WTC11 (cell line): ENCODE measurements around the gene KAT8. TPM values are rescaled to one million over a fixed set of nuclear protein-coding genes. Genes with fewer than 3 reads are reported as not detected.
"Not testable (repeated sequence)": the region's sequence is repeated elsewhere in the genome, so short reads cannot be mapped to it uniquely, and the experiment has no call there.

Experiments
- ATAC-seq: fragments of 200-7000 bp; cut with Tn5 transposase; 2 replicates; pipeline ENCODE4 v1.10.0; 2021; ENCODE audit warnings: mild to moderate bottlenecking, moderate library complexity
- CTCF ChIA-PET: fragments of 300-600 bp; sonication (Branson Sonifier 250); formaldehyde crosslinking; loops from one replicate; lab custom pipeline; 2021; ENCODE audit warnings: antibody characterized with exemption; lab: Charles Lee
- POLR2A ChIA-PET: fragments of 350-600 bp; sonication (Branson Sonifier 250); formaldehyde crosslinking; loops from one replicate; lab custom pipeline; 2021; ENCODE audit warnings: antibody characterized with exemption; lab: Charles Lee
- DNase-seq: peaks from one replicate; pipeline ENCODE4 v3.0.0; 2021; ENCODE audit warnings: low spot score
- H3K27ac Mint-ChIP-seq: 2 replicates; pipeline ENCODE4 v1.8.0; 2021; ENCODE audit warnings: mixed read lengths
- H3K27me3 Mint-ChIP-seq: 2 replicates; pipeline ENCODE4 v1.8.0; 2021; ENCODE audit warnings: low read depth, mild to moderate bottlenecking, moderate library complexity, mixed read lengths
- H3K36me3 Mint-ChIP-seq: 2 replicates; pipeline ENCODE4 v1.8.0; 2021; ENCODE audit warnings: mixed read lengths
- H3K4me1 Mint-ChIP-seq: 2 replicates; pipeline ENCODE4 v1.8.0; 2022; ENCODE audit warnings: mixed read lengths
- H3K4me3 Mint-ChIP-seq: 2 replicates; pipeline ENCODE4 v1.8.0; 2021; ENCODE audit warnings: mild to moderate bottlenecking, moderate library complexity, mixed read lengths
- H3K9me3 Mint-ChIP-seq: 2 replicates; pipeline ENCODE4 v1.8.0; 2021; ENCODE audit warnings: mixed read lengths
- FOXP1 ChIP-seq: sonication (generic); formaldehyde crosslinking; IDR thresholded peaks from 2 replicates; pipeline ENCODE4 v1.8.0; 2022; ENCODE audit warnings: missing genetic modification reagents, mild to moderate bottlenecking, moderate library complexity, borderline replicate concordance
- JAZF1 ChIP-seq: fragments of 250-450 bp; sonication (Bioruptor Pico); IDR thresholded peaks from 2 replicates; pipeline ENCODE4 v1.9.0; 2021; ENCODE audit warnings: moderate library complexity, mild to moderate bottlenecking, inconsistent platforms
- MXD4 ChIP-seq: fragments of 250-450 bp; sonication (Bioruptor Pico); IDR thresholded peaks from 2 replicates; pipeline ENCODE4 v1.8.0; 2021; ENCODE audit warnings: mild to moderate bottlenecking, moderate library complexity, borderline replicate concordance
- OVOL2 ChIP-seq: fragments of 250-450 bp; sonication (Bioruptor Pico); IDR thresholded peaks from 2 replicates; pipeline ENCODE4 v1.9.0; 2021; ENCODE audit warnings: mild to moderate bottlenecking, borderline replicate concordance
- TEAD1 ChIP-seq: sonication (generic); formaldehyde crosslinking; IDR thresholded peaks from 2 replicates; pipeline ENCODE4 v1.8.0; 2022; ENCODE audit warnings: mild to moderate bottlenecking, missing genetic modification reagents
- TP53 ChIP-seq: sonication (generic); formaldehyde crosslinking; IDR thresholded peaks from 2 replicates; pipeline ENCODE4 v1.8.1; 2023; ENCODE audit warnings: mild to moderate bottlenecking, missing genetic modification reagents
- ZNF671 ChIP-seq: fragments of 250-450 bp; sonication (Bioruptor Pico); IDR thresholded peaks from 2 replicates; pipeline ENCODE4 v1.8.0; 2021; ENCODE audit warnings: mild to moderate bottlenecking
- total RNA-seq: library from RNA; stranded (reverse); gene quantifications from 3 replicates; pipeline ENCODE4 v1.2.3, GENCODE V29; 2021
- TF ChIP-seq, protein P1 (sequence below): fragments of 250-450 bp; sonication (Bioruptor Pico); IDR thresholded peaks from 2 replicates; pipeline ENCODE4 v1.9.0; 2021; ENCODE audit warnings: mild to moderate bottlenecking, borderline replicate concordance
- TF ChIP-seq, protein P2 (sequence below): fragments of 200-600 bp; IDR thresholded peaks from 2 replicates; pipeline ENCODE4 v1.8.0; 2022; ENCODE audit warnings: antibody characterized with exemption
- TF ChIP-seq, protein P3 (sequence below): fragments of 250-450 bp; sonication (Bioruptor Pico); IDR thresholded peaks from 2 replicates; pipeline ENCODE4 v1.9.0; 2021; ENCODE audit warnings: mild to moderate bottlenecking
- TF ChIP-seq, protein P4 (sequence below): sonication (generic); formaldehyde crosslinking; IDR thresholded peaks from 2 replicates; pipeline ENCODE4 v1.8.0; 2023; ENCODE audit warnings: missing genetic modification reagents, mild to moderate bottlenecking, borderline replicate concordance
- TF ChIP-seq, protein P5 (sequence below): sonication (generic); formaldehyde crosslinking; IDR thresholded peaks from 2 replicates; pipeline ENCODE4 v1.8.1; 2023; ENCODE audit warnings: mild to moderate bottlenecking, missing genetic modification reagents, borderline replicate concordance

The KAT8 gene
- total RNA-seq, 1 experiment from 2014 or later: 70.8 TPM

DNA sequence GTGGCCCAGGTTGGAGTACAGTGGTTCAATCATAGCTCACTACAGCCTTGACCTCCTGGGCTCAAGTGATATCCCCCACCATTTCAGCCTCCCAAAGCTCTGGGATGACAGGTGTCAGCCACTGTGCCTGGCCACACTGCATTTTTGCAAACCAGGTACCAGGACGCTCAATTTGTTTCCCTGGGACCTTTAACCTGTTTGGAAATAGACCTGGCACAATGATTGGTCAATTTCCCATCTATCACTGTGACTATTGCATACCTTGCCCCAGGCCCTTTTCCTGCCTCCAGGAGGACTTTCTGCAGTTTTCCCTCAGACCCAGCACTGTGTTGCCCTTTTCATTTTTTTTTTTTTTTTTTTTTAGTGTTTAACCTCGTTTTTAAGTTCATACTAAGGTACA is 51.4 kb downstream of the KAT8 start:
- ATAC-seq: no peak
- Mint-ChIP-seq H3K4me3 (no peak overlapping the region), H3K4me1 (peaks cover 16% of the 10 kb centered on the region), H3K27ac (no peak overlapping the region), H3K27me3 (no peaks in the 10 kb centered on the region; the same call in 1 of the 2 replicates), H3K36me3 (no peaks in the 10 kb centered on the region), H3K9me3 (peaks cover 11% of the 10 kb centered on the region)
- POLR2A ChIA-PET: no interaction called here
- CTCF ChIA-PET: no interaction called here
- no peak for DNase-seq
- no peak for TF ChIP-seq OVOL2 (CRISPR knock-in tag)

DNA sequence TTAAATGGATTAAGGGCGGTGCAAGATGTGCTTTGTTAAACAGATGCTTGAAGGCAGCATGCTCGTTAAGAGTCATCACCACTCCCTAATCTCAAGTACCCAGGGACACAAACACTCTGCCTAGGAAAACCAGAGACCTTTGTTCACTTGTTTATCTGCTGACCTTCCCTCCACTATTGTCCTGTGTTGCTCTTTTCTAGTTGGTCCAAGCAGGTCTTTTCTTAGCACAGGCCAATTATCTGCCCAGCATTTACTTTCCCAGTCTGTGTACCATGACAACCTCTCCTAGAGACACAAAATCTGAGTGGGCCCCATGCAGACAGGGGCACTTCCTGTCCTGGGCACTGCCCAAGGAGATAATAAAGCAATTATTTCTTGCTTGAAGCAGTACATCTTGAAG is 52.6 kb downstream of the KAT8 start:
- H3K27ac Mint-ChIP-seq: peak overlapping the region; percentile 9; the same call in 1 of the 2 replicates
- H3K4me1 Mint-ChIP-seq: peaks cover 16% of the 10 kb centered on the region
- CTCF ChIA-PET, H3K4me3 Mint-ChIP-seq, H3K27me3 Mint-ChIP-seq, POLR2A ChIA-PET, H3K36me3 Mint-ChIP-seq, ATAC-seq, DNase-seq: not testable (repeated sequence)
- peaks cover 11% of the 10 kb centered on the region for H3K9me3 Mint-ChIP-seq

DNA sequence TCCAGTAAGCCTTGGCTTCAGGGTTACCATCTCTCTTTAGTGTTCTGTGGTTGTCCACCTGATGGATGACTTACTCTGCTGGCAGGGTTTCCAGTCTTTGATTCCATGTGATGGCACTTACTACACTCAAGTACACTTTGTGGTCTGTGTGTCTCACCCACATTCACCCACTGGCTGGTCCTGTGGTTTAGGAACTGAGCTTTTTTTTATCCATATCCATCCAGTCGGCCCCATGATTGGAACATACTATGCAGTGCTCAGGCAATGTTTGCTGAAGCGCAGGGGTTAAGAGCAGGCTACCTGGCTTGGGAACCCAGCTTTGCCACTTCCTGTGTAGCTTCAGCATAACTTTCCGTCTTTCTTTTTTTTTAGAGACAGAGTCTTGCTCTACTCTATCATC is 59.7 kb downstream of the KAT8 start:
- POLR2A ChIA-PET: interaction anchor here (0.7 kb wide), 1 partner anchor 11 kb away, joined by 3 read pairs; no protein-coding TSS in a partner anchor
- no peak for ATAC-seq
- H3K9me3 Mint-ChIP-seq: peaks cover 6% of the 10 kb centered on the region
- no peak for DNase-seq
- H3K4me3 Mint-ChIP-seq: no peak overlapping the region
- CTCF ChIA-PET: interaction anchor here (0.6 to 2.1 kb wide), 2 partner anchors 35 to 59 kb away, joined by 3 to 8 read pairs; no protein-coding TSS in a partner anchor
- peaks cover 20% of the 10 kb centered on the region for H3K4me1 Mint-ChIP-seq
- TF ChIP-seq, protein P1, sequence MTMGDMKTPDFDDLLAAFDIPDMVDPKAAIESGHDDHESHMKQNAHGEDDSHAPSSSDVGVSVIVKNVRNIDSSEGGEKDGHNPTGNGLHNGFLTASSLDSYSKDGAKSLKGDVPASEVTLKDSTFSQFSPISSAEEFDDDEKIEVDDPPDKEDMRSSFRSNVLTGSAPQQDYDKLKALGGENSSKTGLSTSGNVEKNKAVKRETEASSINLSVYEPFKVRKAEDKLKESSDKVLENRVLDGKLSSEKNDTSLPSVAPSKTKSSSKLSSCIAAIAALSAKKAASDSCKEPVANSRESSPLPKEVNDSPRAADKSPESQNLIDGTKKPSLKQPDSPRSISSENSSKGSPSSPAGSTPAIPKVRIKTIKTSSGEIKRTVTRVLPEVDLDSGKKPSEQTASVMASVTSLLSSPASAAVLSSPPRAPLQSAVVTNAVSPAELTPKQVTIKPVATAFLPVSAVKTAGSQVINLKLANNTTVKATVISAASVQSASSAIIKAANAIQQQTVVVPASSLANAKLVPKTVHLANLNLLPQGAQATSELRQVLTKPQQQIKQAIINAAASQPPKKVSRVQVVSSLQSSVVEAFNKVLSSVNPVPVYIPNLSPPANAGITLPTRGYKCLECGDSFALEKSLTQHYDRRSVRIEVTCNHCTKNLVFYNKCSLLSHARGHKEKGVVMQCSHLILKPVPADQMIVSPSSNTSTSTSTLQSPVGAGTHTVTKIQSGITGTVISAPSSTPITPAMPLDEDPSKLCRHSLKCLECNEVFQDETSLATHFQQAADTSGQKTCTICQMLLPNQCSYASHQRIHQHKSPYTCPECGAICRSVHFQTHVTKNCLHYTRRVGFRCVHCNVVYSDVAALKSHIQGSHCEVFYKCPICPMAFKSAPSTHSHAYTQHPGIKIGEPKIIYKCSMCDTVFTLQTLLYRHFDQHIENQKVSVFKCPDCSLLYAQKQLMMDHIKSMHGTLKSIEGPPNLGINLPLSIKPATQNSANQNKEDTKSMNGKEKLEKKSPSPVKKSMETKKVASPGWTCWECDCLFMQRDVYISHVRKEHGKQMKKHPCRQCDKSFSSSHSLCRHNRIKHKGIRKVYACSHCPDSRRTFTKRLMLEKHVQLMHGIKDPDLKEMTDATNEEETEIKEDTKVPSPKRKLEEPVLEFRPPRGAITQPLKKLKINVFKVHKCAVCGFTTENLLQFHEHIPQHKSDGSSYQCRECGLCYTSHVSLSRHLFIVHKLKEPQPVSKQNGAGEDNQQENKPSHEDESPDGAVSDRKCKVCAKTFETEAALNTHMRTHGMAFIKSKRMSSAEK (CRISPR knock-in tag): no peak
- TF ChIP-seq FOXP1 (CRISPR knock-in tag) (no peak), JAZF1 (CRISPR knock-in tag) (no peak), TP53 (CRISPR knock-in tag) (no peak), MXD4 (CRISPR knock-in tag) (no peak)
- TF ChIP-seq, protein P2, sequence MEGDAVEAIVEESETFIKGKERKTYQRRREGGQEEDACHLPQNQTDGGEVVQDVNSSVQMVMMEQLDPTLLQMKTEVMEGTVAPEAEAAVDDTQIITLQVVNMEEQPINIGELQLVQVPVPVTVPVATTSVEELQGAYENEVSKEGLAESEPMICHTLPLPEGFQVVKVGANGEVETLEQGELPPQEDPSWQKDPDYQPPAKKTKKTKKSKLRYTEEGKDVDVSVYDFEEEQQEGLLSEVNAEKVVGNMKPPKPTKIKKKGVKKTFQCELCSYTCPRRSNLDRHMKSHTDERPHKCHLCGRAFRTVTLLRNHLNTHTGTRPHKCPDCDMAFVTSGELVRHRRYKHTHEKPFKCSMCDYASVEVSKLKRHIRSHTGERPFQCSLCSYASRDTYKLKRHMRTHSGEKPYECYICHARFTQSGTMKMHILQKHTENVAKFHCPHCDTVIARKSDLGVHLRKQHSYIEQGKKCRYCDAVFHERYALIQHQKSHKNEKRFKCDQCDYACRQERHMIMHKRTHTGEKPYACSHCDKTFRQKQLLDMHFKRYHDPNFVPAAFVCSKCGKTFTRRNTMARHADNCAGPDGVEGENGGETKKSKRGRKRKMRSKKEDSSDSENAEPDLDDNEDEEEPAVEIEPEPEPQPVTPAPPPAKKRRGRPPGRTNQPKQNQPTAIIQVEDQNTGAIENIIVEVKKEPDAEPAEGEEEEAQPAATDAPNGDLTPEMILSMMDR: no peak
- H3K27me3 Mint-ChIP-seq: no peaks in the 10 kb centered on the region
- H3K27ac Mint-ChIP-seq: no peak overlapping the region
- H3K36me3 Mint-ChIP-seq: peaks cover 13% of the 10 kb centered on the region

DNA sequence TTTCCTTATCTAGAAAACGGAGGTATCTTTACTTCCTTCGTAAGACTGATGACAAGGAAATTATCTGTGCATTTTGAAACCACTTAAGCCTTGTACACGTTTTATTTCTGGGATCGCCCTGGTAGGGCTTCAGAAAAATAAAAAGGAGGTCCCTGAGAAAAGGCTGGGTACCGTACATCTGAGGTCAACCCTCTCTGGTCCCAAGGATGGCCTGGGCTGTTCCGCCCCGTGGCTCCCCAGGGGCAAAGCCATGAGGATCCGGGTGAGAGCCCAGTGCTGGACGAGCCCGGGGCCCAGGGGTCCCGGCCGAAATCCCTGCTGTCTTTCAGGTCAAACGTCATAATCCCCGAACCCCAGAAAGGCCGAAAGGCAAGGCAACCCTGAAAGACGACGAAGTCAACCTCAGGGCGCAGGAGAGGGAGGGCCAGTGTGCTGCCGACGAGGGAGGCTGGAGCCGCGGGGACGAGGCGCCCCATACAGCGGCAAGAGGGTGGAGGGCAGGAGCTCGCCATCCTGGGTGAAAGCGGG is 61.8 kb downstream of the KAT8 start:
- Mint-ChIP-seq H3K27me3 (no peaks in the 10 kb centered on the region), H3K36me3 (peaks cover 34% of the 10 kb centered on the region), H3K27ac (peak overlapping the region; percentile 100), H3K4me3 (peak overlapping the region; percentile 95), H3K9me3 (no peaks in the 10 kb centered on the region), H3K4me1 (peaks cover 31% of the 10 kb centered on the region)
- DNase-seq (no peak), ATAC-seq (no peak; the same call in 1 of the 2 replicates)
- CTCF ChIA-PET: interaction anchor here (1.3 to 1.8 kb wide), 4 partner anchors 37 to 226 kb away, joined by 3 to 18 read pairs (median 4); partner anchors contain the start of gene KAT8
- POLR2A ChIA-PET: interaction anchor here (0.5 to 3.5 kb wide), 18 partner anchors 10 to 535 kb away, joined by 3 to 24 read pairs (median 6); partner anchors contain the start of genes KAT8, PRSS8, PYCARD and ZNF646
- TF ChIP-seq ZNF671 (CRISPR knock-in tag): no peak
- TF ChIP-seq, protein P3, sequence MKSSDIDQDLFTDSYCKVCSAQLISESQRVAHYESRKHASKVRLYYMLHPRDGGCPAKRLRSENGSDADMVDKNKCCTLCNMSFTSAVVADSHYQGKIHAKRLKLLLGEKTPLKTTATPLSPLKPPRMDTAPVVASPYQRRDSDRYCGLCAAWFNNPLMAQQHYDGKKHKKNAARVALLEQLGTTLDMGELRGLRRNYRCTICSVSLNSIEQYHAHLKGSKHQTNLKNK (CRISPR knock-in tag): no peak
- TF ChIP-seq, protein P4, sequence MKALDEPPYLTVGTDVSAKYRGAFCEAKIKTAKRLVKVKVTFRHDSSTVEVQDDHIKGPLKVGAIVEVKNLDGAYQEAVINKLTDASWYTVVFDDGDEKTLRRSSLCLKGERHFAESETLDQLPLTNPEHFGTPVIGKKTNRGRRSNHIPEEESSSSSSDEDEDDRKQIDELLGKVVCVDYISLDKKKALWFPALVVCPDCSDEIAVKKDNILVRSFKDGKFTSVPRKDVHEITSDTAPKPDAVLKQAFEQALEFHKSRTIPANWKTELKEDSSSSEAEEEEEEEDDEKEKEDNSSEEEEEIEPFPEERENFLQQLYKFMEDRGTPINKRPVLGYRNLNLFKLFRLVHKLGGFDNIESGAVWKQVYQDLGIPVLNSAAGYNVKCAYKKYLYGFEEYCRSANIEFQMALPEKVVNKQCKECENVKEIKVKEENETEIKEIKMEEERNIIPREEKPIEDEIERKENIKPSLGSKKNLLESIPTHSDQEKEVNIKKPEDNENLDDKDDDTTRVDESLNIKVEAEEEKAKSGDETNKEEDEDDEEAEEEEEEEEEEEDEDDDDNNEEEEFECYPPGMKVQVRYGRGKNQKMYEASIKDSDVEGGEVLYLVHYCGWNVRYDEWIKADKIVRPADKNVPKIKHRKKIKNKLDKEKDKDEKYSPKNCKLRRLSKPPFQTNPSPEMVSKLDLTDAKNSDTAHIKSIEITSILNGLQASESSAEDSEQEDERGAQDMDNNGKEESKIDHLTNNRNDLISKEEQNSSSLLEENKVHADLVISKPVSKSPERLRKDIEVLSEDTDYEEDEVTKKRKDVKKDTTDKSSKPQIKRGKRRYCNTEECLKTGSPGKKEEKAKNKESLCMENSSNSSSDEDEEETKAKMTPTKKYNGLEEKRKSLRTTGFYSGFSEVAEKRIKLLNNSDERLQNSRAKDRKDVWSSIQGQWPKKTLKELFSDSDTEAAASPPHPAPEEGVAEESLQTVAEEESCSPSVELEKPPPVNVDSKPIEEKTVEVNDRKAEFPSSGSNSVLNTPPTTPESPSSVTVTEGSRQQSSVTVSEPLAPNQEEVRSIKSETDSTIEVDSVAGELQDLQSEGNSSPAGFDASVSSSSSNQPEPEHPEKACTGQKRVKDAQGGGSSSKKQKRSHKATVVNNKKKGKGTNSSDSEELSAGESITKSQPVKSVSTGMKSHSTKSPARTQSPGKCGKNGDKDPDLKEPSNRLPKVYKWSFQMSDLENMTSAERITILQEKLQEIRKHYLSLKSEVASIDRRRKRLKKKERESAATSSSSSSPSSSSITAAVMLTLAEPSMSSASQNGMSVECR (CRISPR knock-in tag): no peak
- no peak for TF ChIP-seq TEAD1 (CRISPR knock-in tag)
- TF ChIP-seq, protein P5, sequence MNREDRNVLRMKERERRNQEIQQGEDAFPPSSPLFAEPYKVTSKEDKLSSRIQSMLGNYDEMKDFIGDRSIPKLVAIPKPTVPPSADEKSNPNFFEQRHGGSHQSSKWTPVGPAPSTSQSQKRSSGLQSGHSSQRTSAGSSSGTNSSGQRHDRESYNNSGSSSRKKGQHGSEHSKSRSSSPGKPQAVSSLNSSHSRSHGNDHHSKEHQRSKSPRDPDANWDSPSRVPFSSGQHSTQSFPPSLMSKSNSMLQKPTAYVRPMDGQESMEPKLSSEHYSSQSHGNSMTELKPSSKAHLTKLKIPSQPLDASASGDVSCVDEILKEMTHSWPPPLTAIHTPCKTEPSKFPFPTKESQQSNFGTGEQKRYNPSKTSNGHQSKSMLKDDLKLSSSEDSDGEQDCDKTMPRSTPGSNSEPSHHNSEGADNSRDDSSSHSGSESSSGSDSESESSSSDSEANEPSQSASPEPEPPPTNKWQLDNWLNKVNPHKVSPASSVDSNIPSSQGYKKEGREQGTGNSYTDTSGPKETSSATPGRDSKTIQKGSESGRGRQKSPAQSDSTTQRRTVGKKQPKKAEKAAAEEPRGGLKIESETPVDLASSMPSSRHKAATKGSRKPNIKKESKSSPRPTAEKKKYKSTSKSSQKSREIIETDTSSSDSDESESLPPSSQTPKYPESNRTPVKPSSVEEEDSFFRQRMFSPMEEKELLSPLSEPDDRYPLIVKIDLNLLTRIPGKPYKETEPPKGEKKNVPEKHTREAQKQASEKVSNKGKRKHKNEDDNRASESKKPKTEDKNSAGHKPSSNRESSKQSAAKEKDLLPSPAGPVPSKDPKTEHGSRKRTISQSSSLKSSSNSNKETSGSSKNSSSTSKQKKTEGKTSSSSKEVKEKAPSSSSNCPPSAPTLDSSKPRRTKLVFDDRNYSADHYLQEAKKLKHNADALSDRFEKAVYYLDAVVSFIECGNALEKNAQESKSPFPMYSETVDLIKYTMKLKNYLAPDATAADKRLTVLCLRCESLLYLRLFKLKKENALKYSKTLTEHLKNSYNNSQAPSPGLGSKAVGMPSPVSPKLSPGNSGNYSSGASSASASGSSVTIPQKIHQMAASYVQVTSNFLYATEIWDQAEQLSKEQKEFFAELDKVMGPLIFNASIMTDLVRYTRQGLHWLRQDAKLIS: no peak
